AG09309 (cell line): ENCODE measurements around the gene LRRC27.
A peak's percentile ranks its signal among the peaks of the same experiment; 100 is the strongest.

Experiments
- DNase-seq: peaks from one replicate; pipeline ENCODE4 v3.0.0-alpha.2; 2010; ENCODE audit warnings: low read depth
- H3K4me3 ChIP-seq: 2 replicates; pipeline ENCODE4 v1.5.1; 2011; ENCODE audit warnings: mild to moderate bottlenecking, low read depth, low read length, moderate library complexity; ENCODE audit not compliant: control insufficient read depth
- CTCF ChIP-seq: IDR thresholded peaks from 2 replicates; pipeline ENCODE4 v1.5.1; 2011; ENCODE audit warnings: mild to moderate bottlenecking, low read depth, low read length, inconsistent platforms; ENCODE audit not compliant: insufficient read depth, control insufficient read depth; ENCODE audit errors: missing control alignments

LRRC27 gene

GRCh38 chr10:132307823-132308586 lies 24.0 kb upstream of the LRRC27 start, which contains the start of gene STK32C:
TSS of gene STK32C (minus strand) at chr10:132307950. CDS start at chr10:132307833, 117 bp downstream.
- TF ChIP-seq CTCF = no peak
- peak within 1 kb of the TSS; percentile 85 for H3K4me3 ChIP-seq
- DNase-seq = peak; percentile 43

- TF ChIP-seq CTCF = no peak
- H3K4me3 ChIP-seq = peak overlapping the region; percentile 85
- no peak for DNase-seq
Measured at GRCh38 chr10:132308587-132309470, 23.2 kb upstream of the LRRC27 start.

- no peak overlapping the region for H3K4me3 ChIP-seq
- no peak for DNase-seq
- TF ChIP-seq CTCF = no peak
Measured at GRCh38 chr10:132309471-132309865, 22.5 kb upstream of the LRRC27 start.

- no peak for TF ChIP-seq CTCF
- no peak overlapping the region for H3K4me3 ChIP-seq
- DNase-seq = no peak
Measured at GRCh38 chr10:132309879-132310591, 22.0 kb upstream of the LRRC27 start.

- no peak for TF ChIP-seq CTCF
- H3K4me3 ChIP-seq = no peak overlapping the region
- no peak for DNase-seq
Measured at GRCh38 chr10:132310701-132311337, 21.2 kb upstream of the LRRC27 start.
